Natural killer cell (primary cell): ENCODE measurements around the gene MAPK11. TPM values are rescaled to one million over a fixed set of nuclear protein-coding genes. Genes with fewer than 3 reads are reported as not detected.

ENCODE experiments used
- ATAC-seq, 3 donors: fragments of 150-1000 bp in 2 of 3; fragments of 200-7000 bp in 1 of 3; cut with Tn5 transposase; 1 replicate in 1 of 3; 2 replicates in 2 of 3; pipeline ENCODE4 v1.10.0; 2021; ENCODE audit warnings: mild to moderate bottlenecking in 2 of 3, moderate library complexity in 2 of 3
- DNase-seq, 2 donors: peaks; one replicate each; pipeline versions ENCODE4 v3.0.0 to v3.0.0-alpha.2; 2013 to 2021; ENCODE audit warnings: mixed read lengths in 1 of 2
- H3K27ac ChIP-seq: one replicate; pipeline ENCODE4 v1.5.1; 2013; ENCODE audit warnings: mild to moderate bottlenecking, low read length
- H3K27me3 ChIP-seq: one replicate; pipeline ENCODE4 v1.6.1; 2013; ENCODE audit warnings: low read length; ENCODE audit not compliant: control insufficient read depth, insufficient read depth
- H3K36me3 ChIP-seq: one replicate; pipeline ENCODE4 v1.6.1; 2013; ENCODE audit warnings: low read length; ENCODE audit not compliant: control insufficient read depth, insufficient read depth
- H3K4me1 ChIP-seq: one replicate; pipeline ENCODE4 v1.6.1; 2013; ENCODE audit warnings: low read length; ENCODE audit not compliant: control insufficient read depth, insufficient read depth
- H3K4me3 ChIP-seq: one replicate; pipeline ENCODE4 v1.5.1; 2013; ENCODE audit warnings: low read length
- H3K9me3 ChIP-seq: one replicate; pipeline ENCODE4 v1.6.1; 2013; ENCODE audit warnings: low read length; ENCODE audit not compliant: control insufficient read depth, insufficient read depth
- H3K27ac Mint-ChIP-seq, 2 donors: one replicate each; pipeline ENCODE4 v1.8.0; 2022; ENCODE audit warnings: mild to moderate bottlenecking in 2 of 2, mixed read lengths in 2 of 2, moderate library complexity in 1 of 2
- H3K27me3 Mint-ChIP-seq, 2 donors: one replicate each; pipeline ENCODE4 v1.8.0; 2022; ENCODE audit warnings: low read depth in 2 of 2, mixed read lengths in 2 of 2
- H3K36me3 Mint-ChIP-seq: one replicate; pipeline ENCODE4 v1.8.0; 2022; ENCODE audit warnings: mixed read lengths
- H3K4me1 Mint-ChIP-seq, 2 donors: one replicate each; pipeline ENCODE4 v1.8.0; 2022; ENCODE audit warnings: mixed read lengths in 2 of 2
- H3K4me3 Mint-ChIP-seq: one replicate; pipeline ENCODE4 v1.8.0; 2022; ENCODE audit warnings: mild to moderate bottlenecking, moderate library complexity, mixed read lengths
- H3K9me3 Mint-ChIP-seq, 2 donors: one replicate each; pipeline ENCODE4 v1.8.0; 2022; ENCODE audit warnings: mixed read lengths in 2 of 2
- WGBS: methylation state at CpG from one replicate; pipeline ENCODE4 v1.1.7; 2013; ENCODE audit warnings: missing lambda C conversion rate; ENCODE audit not compliant: insufficient coverage; 5-methylcytosine and 5-hydroxymethylcytosine counted together
- intact Hi-C: fragments of 100-400 bp; cut with micrococcal nuclease; formaldehyde crosslinking; loops from one replicate; pipeline ENCODE4 v1.14.2; 2022
- total RNA-seq, 4 donors: library from RNA; stranded (reverse); fragments of 120-200 nt in 1 of 4; gene quantifications; one replicate each; pipeline versions ENCODE4 v1.2.3 to v1.2.4, GENCODE V29; 2013 to 2022
- TF ChIP-seq, protein P1 (sequence below): fragments of 200-600 bp; IDR thresholded peaks from one replicate; pipeline ENCODE4 v1.8.0; 2022; ENCODE audit warnings: antibody characterized with exemption

The MAPK11 gene
- total RNA-seq, 3 donors from 2014 or later (not counting 1 experiment from before 2014, with no cell fraction given), result 2.2 to 3.1 (median 2.2) TPM

DNA sequence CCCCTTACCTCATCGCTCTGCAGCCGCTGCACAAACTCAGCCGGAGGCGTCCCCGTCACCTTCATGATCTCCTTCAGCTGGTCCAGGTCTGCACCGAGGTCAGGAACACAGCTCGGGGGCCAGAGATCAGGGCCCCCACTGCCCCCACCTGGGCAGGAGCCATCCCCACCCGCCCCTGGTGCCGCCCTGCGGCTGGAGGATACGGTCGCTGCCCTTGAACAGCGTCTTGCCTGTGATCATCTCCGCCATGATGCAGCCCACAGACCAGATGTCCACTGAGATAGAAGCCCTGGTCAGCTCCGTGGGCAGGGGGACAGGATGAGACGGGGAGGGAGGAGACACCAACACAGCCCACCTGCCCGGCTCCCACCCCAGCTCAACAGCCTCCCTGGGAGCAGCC lies 14.6 kb downstream of the MAPK11 start:
- Mint-ChIP-seq H3K4me1 (peaks cover 0 to 9% of the 10 kb centered on the region in 2 donors), H3K27me3 (peaks cover 0 to 6% of the 10 kb centered on the region in 2 donors), H3K4me3 (no peak overlapping the region), H3K9me3 (no peaks in the 10 kb centered on the region), H3K27ac (no peak overlapping the region), H3K36me3 (no peaks in the 10 kb centered on the region)
- no peaks in the 10 kb centered on the region for H3K9me3 ChIP-seq
- intact Hi-C loops, result no loop called here
- WGBS, result 89% methylated on average over 17 of the region's 17 CpGs
- ATAC-seq (no peak), DNase-seq (no peak)
- H3K4me3 ChIP-seq, result no peak overlapping the region
- H3K27ac ChIP-seq, result no peak overlapping the region
- no peaks in the 10 kb centered on the region for H3K36me3 ChIP-seq
- TF ChIP-seq, protein P1, sequence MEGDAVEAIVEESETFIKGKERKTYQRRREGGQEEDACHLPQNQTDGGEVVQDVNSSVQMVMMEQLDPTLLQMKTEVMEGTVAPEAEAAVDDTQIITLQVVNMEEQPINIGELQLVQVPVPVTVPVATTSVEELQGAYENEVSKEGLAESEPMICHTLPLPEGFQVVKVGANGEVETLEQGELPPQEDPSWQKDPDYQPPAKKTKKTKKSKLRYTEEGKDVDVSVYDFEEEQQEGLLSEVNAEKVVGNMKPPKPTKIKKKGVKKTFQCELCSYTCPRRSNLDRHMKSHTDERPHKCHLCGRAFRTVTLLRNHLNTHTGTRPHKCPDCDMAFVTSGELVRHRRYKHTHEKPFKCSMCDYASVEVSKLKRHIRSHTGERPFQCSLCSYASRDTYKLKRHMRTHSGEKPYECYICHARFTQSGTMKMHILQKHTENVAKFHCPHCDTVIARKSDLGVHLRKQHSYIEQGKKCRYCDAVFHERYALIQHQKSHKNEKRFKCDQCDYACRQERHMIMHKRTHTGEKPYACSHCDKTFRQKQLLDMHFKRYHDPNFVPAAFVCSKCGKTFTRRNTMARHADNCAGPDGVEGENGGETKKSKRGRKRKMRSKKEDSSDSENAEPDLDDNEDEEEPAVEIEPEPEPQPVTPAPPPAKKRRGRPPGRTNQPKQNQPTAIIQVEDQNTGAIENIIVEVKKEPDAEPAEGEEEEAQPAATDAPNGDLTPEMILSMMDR, result no peak
- H3K27me3 ChIP-seq, result peaks cover 1% of the 10 kb centered on the region
- H3K4me1 ChIP-seq, result peaks cover 13% of the 10 kb centered on the region

DNA sequence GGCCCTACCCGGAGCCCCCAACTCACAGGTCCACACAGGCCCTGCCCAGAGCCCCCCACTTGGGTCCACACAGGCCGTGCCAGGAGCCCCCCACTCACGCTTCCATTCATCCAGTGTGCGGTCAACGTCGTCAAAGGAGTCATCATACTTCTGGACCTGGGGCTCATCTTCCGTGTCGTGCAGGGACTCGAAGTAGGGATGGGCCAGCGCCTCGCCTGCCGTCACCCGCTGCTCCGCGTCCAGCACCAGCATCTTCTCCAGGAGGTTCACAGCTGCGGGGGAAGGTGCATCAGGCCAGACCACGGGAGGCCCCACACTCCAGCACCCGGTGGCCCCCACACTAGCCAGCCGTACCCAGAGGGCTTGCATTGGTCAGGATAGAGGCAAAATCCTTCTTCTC lies 15.1 kb downstream of the MAPK11 start:
- no peaks in the 10 kb centered on the region for H3K9me3 ChIP-seq
- H3K4me3 ChIP-seq, result no peak overlapping the region
- H3K36me3 Mint-ChIP-seq, result no peaks in the 10 kb centered on the region
- 90% methylated on average over 19 of the region's 19 CpGs for WGBS
- H3K4me1 ChIP-seq, result peaks cover 17% of the 10 kb centered on the region
- H3K4me3 Mint-ChIP-seq, result no peak overlapping the region
- H3K36me3 ChIP-seq, result no peaks in the 10 kb centered on the region
- peaks cover 0 to 12% of the 10 kb centered on the region in 2 donors for H3K4me1 Mint-ChIP-seq
- H3K27me3 Mint-ChIP-seq, result peaks cover 0 to 6% of the 10 kb centered on the region in 2 donors
- H3K27me3 ChIP-seq, result no peaks in the 10 kb centered on the region
- no peak overlapping the region for H3K27ac ChIP-seq
- intact Hi-C loops, result no loop called here
- DNase-seq, result no peak
- H3K27ac Mint-ChIP-seq, result no peak overlapping the region
- TF ChIP-seq, protein P1, result no peak
- H3K9me3 Mint-ChIP-seq, result no peaks in the 10 kb centered on the region
- no peak for ATAC-seq

- Mint-ChIP-seq H3K4me3 (no peak overlapping the region), H3K9me3 (no peaks in the 10 kb centered on the region), H3K27me3 (peaks cover 0 to 4% of the 10 kb centered on the region in 2 donors), H3K36me3 (no peaks in the 10 kb centered on the region), H3K4me1 (peaks cover 0 to 17% of the 10 kb centered on the region in 2 donors), H3K27ac (no peak overlapping the region)
- DNase-seq (no peak), ATAC-seq (no peak)
- H3K36me3 ChIP-seq, result no peaks in the 10 kb centered on the region
- intact Hi-C loops, result loop anchor here (2.0 to 5.0 kb wide), 4 partner anchors 73 to 438 kb away; partner anchors contain the start of genes DENND6B and PPP6R2
- H3K9me3 ChIP-seq, result no peaks in the 10 kb centered on the region
- peaks cover 28% of the 10 kb centered on the region for H3K4me1 ChIP-seq
- TF ChIP-seq, protein P1, result no peak
- WGBS, result 88% methylated on average over 8 of the region's 8 CpGs
- no peak overlapping the region for H3K27ac ChIP-seq
- H3K4me3 ChIP-seq, result no peak overlapping the region
- H3K27me3 ChIP-seq, result no peaks in the 10 kb centered on the region
These were observed 16.2 kb downstream of the MAPK11 start for GRCh38 chr22:50253941-50254340.
